ENCODE data around the gene SEPSECS.

SEPSECS gene

DNA sequence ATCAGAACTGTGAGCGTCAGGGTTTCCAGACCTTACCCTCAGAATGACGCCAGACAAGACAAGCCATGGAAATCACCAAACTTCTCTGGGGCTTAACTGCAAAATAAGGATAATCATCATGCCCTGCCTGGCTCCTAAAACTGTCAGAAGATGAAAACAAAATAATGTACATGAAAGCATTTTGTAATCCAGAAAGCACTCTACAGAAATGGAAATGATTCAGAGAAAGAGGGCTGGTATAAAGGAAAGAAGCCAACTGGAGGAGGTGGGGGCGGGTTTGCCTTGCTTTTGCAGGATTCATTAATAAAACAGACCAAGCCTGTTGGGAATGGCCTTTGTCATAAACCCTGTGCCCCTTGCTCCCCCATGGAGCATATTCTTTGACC is 47.3 kb downstream of the SEPSECS start:
- no peak for TF ChIP-seq CTCF (IDR thresholded peaks at IDR 0.05; ENCODE audit: control insufficient read depth, insufficient read depth, low read depth, low read length, missing control alignments)
- no peak overlapping the region for H3K4me3 ChIP-seq (ENCODE audit: control insufficient read depth, low read depth, low read length)
- no peak for DNase-seq (ENCODE audit: low read depth)

- no peak for DNase-seq (ENCODE audit: low read depth)
- no peak overlapping the region for H3K4me3 ChIP-seq (ENCODE audit: control insufficient read depth, low read depth, low read length)
- TF ChIP-seq CTCF (IDR thresholded peaks at IDR 0.05; ENCODE audit: control insufficient read depth, insufficient read depth, low read depth, low read length, missing control alignments), result no peak
Observed at GRCh38 chr4:25112366-25112994, 47.8 kb downstream of the SEPSECS start.

GRCh38 chr4:25111648-25112196 is 48.5 kb downstream of the SEPSECS start:
- no peak overlapping the region for H3K4me3 ChIP-seq (ENCODE audit: control insufficient read depth, low read depth, low read length)
- DNase-seq (ENCODE audit: low read depth), result no peak
- no peak for TF ChIP-seq CTCF (IDR thresholded peaks at IDR 0.05; ENCODE audit: control insufficient read depth, insufficient read depth, low read depth, low read length, missing control alignments)

DNA sequence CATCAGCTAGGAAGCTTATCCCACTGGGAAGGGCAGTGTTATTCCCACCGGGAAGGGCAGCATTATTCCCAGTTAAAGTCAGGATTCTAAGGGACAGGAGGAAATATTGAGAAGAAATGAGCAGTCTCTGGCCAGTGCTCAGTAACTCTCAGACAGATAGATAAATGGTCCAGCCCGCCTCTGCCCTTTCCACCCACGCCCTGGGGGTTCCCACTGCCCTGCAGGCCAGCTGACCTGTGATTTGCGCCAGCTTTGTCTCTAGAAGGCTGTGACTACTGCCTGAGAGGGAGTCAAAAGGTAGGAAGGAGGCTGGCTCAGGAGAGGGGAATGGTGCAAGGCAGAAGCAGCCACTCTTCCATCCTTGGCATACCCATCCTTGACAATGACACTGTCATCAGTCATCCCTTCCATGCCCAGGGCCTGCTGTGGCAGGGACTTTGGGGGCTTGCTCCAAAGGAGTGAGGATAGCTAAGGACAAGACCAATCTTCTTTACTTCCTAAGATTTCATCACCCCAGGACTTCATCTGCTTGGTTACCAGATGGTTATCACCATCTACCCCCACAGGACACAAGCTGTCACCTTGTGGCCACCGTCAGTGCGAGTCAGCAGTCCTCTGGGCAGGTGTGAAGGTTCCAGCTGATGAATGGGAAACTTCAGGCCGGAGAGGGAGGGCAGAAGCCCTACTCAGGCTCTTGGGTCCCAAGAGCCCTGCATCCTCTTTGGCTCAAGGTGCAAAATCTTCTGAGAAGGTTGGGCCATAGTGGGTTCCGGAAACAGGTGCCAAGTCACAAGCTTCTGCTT is 49.5 kb downstream of the SEPSECS start:
- H3K4me3 ChIP-seq (ENCODE audit: control insufficient read depth, low read depth, low read length), result no peak overlapping the region
- TF ChIP-seq CTCF (IDR thresholded peaks at IDR 0.05; ENCODE audit: control insufficient read depth, insufficient read depth, low read depth, low read length, missing control alignments), result no peak
- no peak for DNase-seq (ENCODE audit: low read depth)

- H3K4me3 ChIP-seq (ENCODE audit: control insufficient read depth, low read depth, low read length), result no peak overlapping the region
- DNase-seq (ENCODE audit: low read depth), result no peak
- TF ChIP-seq CTCF (IDR thresholded peaks at IDR 0.05; ENCODE audit: control insufficient read depth, insufficient read depth, low read depth, low read length, missing control alignments), result no peak
Observed at GRCh38 chr4:25109511-25109910, 50.7 kb downstream of the SEPSECS start.

- DNase-seq (ENCODE audit: low read depth), result no peak
- H3K4me3 ChIP-seq (ENCODE audit: control insufficient read depth, low read depth, low read length), result no peak overlapping the region
- TF ChIP-seq CTCF (IDR thresholded peaks at IDR 0.05; ENCODE audit: control insufficient read depth, insufficient read depth, low read depth, low read length, missing control alignments), result no peak
Observed at GRCh38 chr4:25108556-25108955, 51.7 kb downstream of the SEPSECS start.
